Urinary bladder (tissue), 4 donors: ENCODE data around the gene LRRC4C. TPM values are rescaled to one million over a fixed set of nuclear protein-coding genes. Genes with fewer than 3 reads are reported as not detected.

Experiments
- DNase-seq: peaks from one replicate; pipeline ENCODE4 v3.0.0-alpha.2; 2015; ENCODE audit errors: extremely low spot score
- H3K27ac ChIP-seq: one replicate; pipeline ENCODE4 v1.5.1; 2013; ENCODE audit warnings: low read depth, mild to moderate bottlenecking, moderate library complexity
- H3K36me3 ChIP-seq: one replicate; pipeline ENCODE4 v1.6.1; 2013; ENCODE audit warnings: mild to moderate bottlenecking, moderate library complexity; ENCODE audit not compliant: insufficient read depth
- H3K4me1 ChIP-seq: one replicate; pipeline ENCODE4 v1.6.1; 2013; ENCODE audit warnings: mild to moderate bottlenecking, moderate library complexity; ENCODE audit not compliant: insufficient read depth
- H3K4me3 ChIP-seq: one replicate; pipeline ENCODE4 v1.5.1; 2013; ENCODE audit warnings: low read depth, low read length
- WGBS: extraction: QIAGEN DNeasy Blood & Tissue Kit; methylation state at CpG from one replicate; pipeline ENCODE4 v1.1.7; 2013; 5-methylcytosine and 5-hydroxymethylcytosine counted together
- polyA plus RNA-seq: library from polyadenylated mRNA; stranded (reverse); fragments of 200-250 nt; gene quantifications from one replicate; pipeline ENCODE4 v1.2.3, GENCODE V29; 2013
- total RNA-seq: library from RNA; depleted of rRNA; stranded (reverse); fragments of >200 nt; gene quantifications from one replicate; pipeline ENCODE4 v1.2.3, GENCODE V29; 2014
- donor health status: healthy with polysubstance abuse.
- donor health status: healthy.

The LRRC4C gene
- total and polyA plus RNA-seq, 2 donors: 3.0 to 7.2 TPM

- H3K4me1 ChIP-seq: no peaks in the 10 kb centered on the region
- no peak overlapping the region for H3K27ac ChIP-seq
- no peaks in the 10 kb centered on the region for H3K36me3 ChIP-seq
- WGBS: 93% methylated on average over 5 of the region's 5 CpGs
- no peak for DNase-seq
- H3K4me3 ChIP-seq: no peak overlapping the region
Measured at GRCh38 chr11:41246399-41246745, 213.1 kb downstream of the LRRC4C start.

GRCh38 chr11:41245704-41246398 is 213.6 kb downstream of the LRRC4C start:
- H3K4me1 ChIP-seq: no peaks in the 10 kb centered on the region
- 89% methylated on average over 10 of the region's 10 CpGs for WGBS
- H3K4me3 ChIP-seq: no peak overlapping the region
- no peak overlapping the region for H3K27ac ChIP-seq
- no peak for DNase-seq
- H3K36me3 ChIP-seq: no peaks in the 10 kb centered on the region

GRCh38 chr11:41245184-41245583 is 214.3 kb downstream of the LRRC4C start:
- no peak overlapping the region for H3K27ac ChIP-seq
- no peak for DNase-seq
- H3K36me3 ChIP-seq: no peaks in the 10 kb centered on the region
- no peaks in the 10 kb centered on the region for H3K4me1 ChIP-seq
- H3K4me3 ChIP-seq: no peak overlapping the region
- 84% methylated on average over 10 of the region's 10 CpGs for WGBS

- no peak for DNase-seq
- Histone ChIP-seq H3K36me3 (no peaks in the 10 kb centered on the region), H3K27ac (no peak overlapping the region), H3K4me3 (no peak overlapping the region), H3K4me1 (no peaks in the 10 kb centered on the region)
- WGBS: 56% methylated on average over 6 of the region's 6 CpGs
Measured at GRCh38 chr11:41237382-41237781, 222.1 kb downstream of the LRRC4C start.

- H3K27ac ChIP-seq: no peak overlapping the region
- no peak for DNase-seq
- H3K36me3 ChIP-seq: no peaks in the 10 kb centered on the region
- no peaks in the 10 kb centered on the region for H3K4me1 ChIP-seq
- WGBS: 53% methylated on average over 1 of the region's 1 CpG
- H3K4me3 ChIP-seq: no peak overlapping the region
Measured at GRCh38 chr11:41235668-41236067, 223.8 kb downstream of the LRRC4C start.

- no peaks in the 10 kb centered on the region for H3K36me3 ChIP-seq
- H3K27ac ChIP-seq: no peak overlapping the region
- no peak for DNase-seq
- 69% methylated on average over 3 of the region's 3 CpGs for WGBS
- no peaks in the 10 kb centered on the region for H3K4me1 ChIP-seq
- no peak overlapping the region for H3K4me3 ChIP-seq
Measured at GRCh38 chr11:41225856-41226633, 233.4 kb downstream of the LRRC4C start.

- Histone ChIP-seq H3K4me3 (no peak overlapping the region), H3K4me1 (no peaks in the 10 kb centered on the region), H3K27ac (no peak overlapping the region), H3K36me3 (no peaks in the 10 kb centered on the region)
- WGBS: 79% methylated on average over 2 of the region's 2 CpGs
- DNase-seq: no peak
Measured at GRCh38 chr11:41222236-41222635, 237.2 kb downstream of the LRRC4C start.

GRCh38 chr11:41206388-41206787 is 253.1 kb downstream of the LRRC4C start:
- no peak overlapping the region for H3K4me3 ChIP-seq
- peaks cover 2% of the 10 kb centered on the region for H3K4me1 ChIP-seq
- no peak overlapping the region for H3K27ac ChIP-seq
- no peak for DNase-seq
- H3K36me3 ChIP-seq: no peaks in the 10 kb centered on the region

- 4% methylated on average over 5 of the region's 5 CpGs for WGBS
- no peak for DNase-seq
- Histone ChIP-seq H3K4me1 (no peaks in the 10 kb centered on the region), H3K36me3 (no peaks in the 10 kb centered on the region), H3K4me3 (no peak overlapping the region), H3K27ac (no peak overlapping the region)
Measured at GRCh38 chr11:41201156-41201555, 258.3 kb downstream of the LRRC4C start.

- WGBS: 82% methylated on average over 14 of the region's 14 CpGs
- no peak overlapping the region for H3K4me3 ChIP-seq
Measured at GRCh38 chr11:41190437-41191082, 268.9 kb downstream of the LRRC4C start.

GRCh38 chr11:41189701-41190436 is 269.6 kb downstream of the LRRC4C start:
- Histone ChIP-seq H3K4me3 (no peak overlapping the region), H3K27ac (no peak overlapping the region), H3K4me1 (no peaks in the 10 kb centered on the region), H3K36me3 (no peaks in the 10 kb centered on the region)
- 58% methylated on average over 4 of the region's 4 CpGs for WGBS
- DNase-seq: no peak

More at GRCh38 chr11:41190437-41191082, 268.9 kb downstream of the LRRC4C start:
- Histone ChIP-seq H3K4me1 (no peaks in the 10 kb centered on the region), H3K27ac (no peak overlapping the region), H3K36me3 (no peaks in the 10 kb centered on the region)
- no peak for DNase-seq

- H3K4me1 ChIP-seq: no peaks in the 10 kb centered on the region
- no peak for DNase-seq
- WGBS: 88% methylated on average over 4 of the region's 4 CpGs
- no peak overlapping the region for H3K27ac ChIP-seq
- no peak overlapping the region for H3K4me3 ChIP-seq
- H3K36me3 ChIP-seq: no peaks in the 10 kb centered on the region
Measured at GRCh38 chr11:41177791-41178190, 281.7 kb downstream of the LRRC4C start.

- H3K27ac ChIP-seq: no peak overlapping the region
- no peak for DNase-seq
- no peaks in the 10 kb centered on the region for H3K36me3 ChIP-seq
- 54% methylated on average over 1 of the region's 1 CpG for WGBS
- no peaks in the 10 kb centered on the region for H3K4me1 ChIP-seq
- no peak overlapping the region for H3K4me3 ChIP-seq
Measured at GRCh38 chr11:41175304-41175972, 284.0 kb downstream of the LRRC4C start.
